Endodermal cell (in vitro differentiated cells): ENCODE data around the gene RBM17. TPM values are rescaled to one million over a fixed set of nuclear protein-coding genes. Genes with fewer than 3 reads are reported as not detected.
A peak's percentile ranks its signal among the peaks of the same experiment; 100 is the strongest.

ENCODE experiments used
- DNase-seq: peaks from one replicate; pipeline ENCODE4 v3.0.0-alpha.2; 2017
- H3K27ac ChIP-seq: 2 replicates; pipeline ENCODE4 v1.5.1; 2013; ENCODE audit warnings: mild to moderate bottlenecking, low read depth, low read length, moderate library complexity
- H3K27me3 ChIP-seq: 2 replicates; pipeline ENCODE4 v1.6.1; 2013; ENCODE audit warnings: mild to moderate bottlenecking, low read length, moderate library complexity; ENCODE audit not compliant: insufficient read depth, control insufficient read depth, poor library complexity, severe bottlenecking
- H3K36me3 ChIP-seq: 2 replicates; pipeline ENCODE4 v1.7.0; 2013; ENCODE audit warnings: mild to moderate bottlenecking, low read length, moderate library complexity; ENCODE audit not compliant: control insufficient read depth, insufficient read depth
- H3K4me1 ChIP-seq: one replicate; pipeline ENCODE4 v1.7.0; 2013; ENCODE audit warnings: low read length; ENCODE audit not compliant: control insufficient read depth, insufficient read depth
- H3K4me3 ChIP-seq: 2 replicates; pipeline ENCODE4 v1.5.1; 2013; ENCODE audit warnings: mild to moderate bottlenecking, low read length, moderate library complexity
- H3K9ac ChIP-seq: 2 replicates; pipeline ENCODE4 v1.6.1; 2013; ENCODE audit warnings: mild to moderate bottlenecking, low read length, moderate library complexity; ENCODE audit not compliant: poor library complexity, severe bottlenecking; ENCODE audit errors: extremely low read depth
- H3K9me3 ChIP-seq: 2 replicates; pipeline ENCODE4 v1.6.1; 2013; ENCODE audit warnings: mild to moderate bottlenecking, low read length, moderate library complexity; ENCODE audit not compliant: control insufficient read depth
- H3K27ac Mint-ChIP-seq: 2 replicates; pipeline ENCODE4 v1.8.0; 2020; ENCODE audit warnings: mixed read lengths
- H3K27me3 Mint-ChIP-seq: 2 replicates; pipeline ENCODE4 v1.8.0; 2021; ENCODE audit warnings: mild to moderate bottlenecking, mixed read lengths; ENCODE audit not compliant: insufficient read depth
- H3K36me3 Mint-ChIP-seq: 2 replicates; pipeline ENCODE4 v1.8.0; 2020; ENCODE audit warnings: low read depth, mixed read lengths
- H3K4me1 Mint-ChIP-seq: 2 replicates; pipeline ENCODE4 v1.8.0; 2020; ENCODE audit warnings: mixed read lengths
- H3K4me3 Mint-ChIP-seq: 2 replicates; pipeline ENCODE4 v1.8.0; 2020; ENCODE audit warnings: mild to moderate bottlenecking, moderate library complexity, mixed read lengths
- H3K9me3 Mint-ChIP-seq: 2 replicates; pipeline ENCODE4 v1.8.0; 2020; ENCODE audit warnings: mild to moderate bottlenecking, mixed read lengths
- WGBS, 2 experiments: methylation state at CpG; one replicate each; pipeline versions ENCODE4 v1.1.5 to v1.1.7; 2013; ENCODE audit warnings: missing lambda C conversion rate in 2 of 2, mixed read lengths in 1 of 2; ENCODE audit not compliant: insufficient coverage in 1 of 2, insufficient read length in 1 of 2; 5-methylcytosine and 5-hydroxymethylcytosine counted together
- total RNA-seq, 2 donors: library from RNA; stranded (reverse); fragmentation: NEBNext Ultra II Directional in 1 of 2; extraction: Animal tissue kit (Norgen Biotek cat#: 25700) in 1 of 2; gene quantifications; 2 replicates in 1 of 2; 3 replicates in 1 of 2; pipeline ENCODE4 v1.2.1, GENCODE V29; 2021
- TF ChIP-seq, protein P1 (sequence below): fragments of 200-600 bp; sonication (generic); conservative IDR thresholded peaks from 2 replicates; pipeline ENCODE4 v1.5.0; 2021; ENCODE audit warnings: antibody characterized with exemption, mild to moderate bottlenecking

The RBM17 gene
- total RNA-seq, 2 donors from 2014 or later = 123 to 139 TPM

- peak; percentile 23 for DNase-seq
- Histone ChIP-seq H3K4me1 (no peaks in the 10 kb centered on the region), H3K36me3 (no peaks in the 10 kb centered on the region), H3K9me3 (no peaks in the 10 kb centered on the region), H3K27ac (no peak overlapping the region), H3K9ac (no peak overlapping the region), H3K4me3 (no peak overlapping the region), H3K27me3 (no peaks in the 10 kb centered on the region)
- 81 to 95% methylated on average over 6 to 9 of the region's 9 CpGs for WGBS, 2 experiments
- Mint-ChIP-seq H3K4me1 (peaks cover 5% of the 10 kb centered on the region), H3K36me3 (no peaks in the 10 kb centered on the region), H3K27me3 (peaks cover 2% of the 10 kb centered on the region), H3K9me3 (no peaks in the 10 kb centered on the region), H3K27ac (no peak overlapping the region), H3K4me3 (no peak overlapping the region)
- TF ChIP-seq, protein P1, sequence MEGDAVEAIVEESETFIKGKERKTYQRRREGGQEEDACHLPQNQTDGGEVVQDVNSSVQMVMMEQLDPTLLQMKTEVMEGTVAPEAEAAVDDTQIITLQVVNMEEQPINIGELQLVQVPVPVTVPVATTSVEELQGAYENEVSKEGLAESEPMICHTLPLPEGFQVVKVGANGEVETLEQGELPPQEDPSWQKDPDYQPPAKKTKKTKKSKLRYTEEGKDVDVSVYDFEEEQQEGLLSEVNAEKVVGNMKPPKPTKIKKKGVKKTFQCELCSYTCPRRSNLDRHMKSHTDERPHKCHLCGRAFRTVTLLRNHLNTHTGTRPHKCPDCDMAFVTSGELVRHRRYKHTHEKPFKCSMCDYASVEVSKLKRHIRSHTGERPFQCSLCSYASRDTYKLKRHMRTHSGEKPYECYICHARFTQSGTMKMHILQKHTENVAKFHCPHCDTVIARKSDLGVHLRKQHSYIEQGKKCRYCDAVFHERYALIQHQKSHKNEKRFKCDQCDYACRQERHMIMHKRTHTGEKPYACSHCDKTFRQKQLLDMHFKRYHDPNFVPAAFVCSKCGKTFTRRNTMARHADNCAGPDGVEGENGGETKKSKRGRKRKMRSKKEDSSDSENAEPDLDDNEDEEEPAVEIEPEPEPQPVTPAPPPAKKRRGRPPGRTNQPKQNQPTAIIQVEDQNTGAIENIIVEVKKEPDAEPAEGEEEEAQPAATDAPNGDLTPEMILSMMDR = no peak
Observed at GRCh38 chr10:6045878-6046772, 42.7 kb upstream of the RBM17 start.

DNA sequence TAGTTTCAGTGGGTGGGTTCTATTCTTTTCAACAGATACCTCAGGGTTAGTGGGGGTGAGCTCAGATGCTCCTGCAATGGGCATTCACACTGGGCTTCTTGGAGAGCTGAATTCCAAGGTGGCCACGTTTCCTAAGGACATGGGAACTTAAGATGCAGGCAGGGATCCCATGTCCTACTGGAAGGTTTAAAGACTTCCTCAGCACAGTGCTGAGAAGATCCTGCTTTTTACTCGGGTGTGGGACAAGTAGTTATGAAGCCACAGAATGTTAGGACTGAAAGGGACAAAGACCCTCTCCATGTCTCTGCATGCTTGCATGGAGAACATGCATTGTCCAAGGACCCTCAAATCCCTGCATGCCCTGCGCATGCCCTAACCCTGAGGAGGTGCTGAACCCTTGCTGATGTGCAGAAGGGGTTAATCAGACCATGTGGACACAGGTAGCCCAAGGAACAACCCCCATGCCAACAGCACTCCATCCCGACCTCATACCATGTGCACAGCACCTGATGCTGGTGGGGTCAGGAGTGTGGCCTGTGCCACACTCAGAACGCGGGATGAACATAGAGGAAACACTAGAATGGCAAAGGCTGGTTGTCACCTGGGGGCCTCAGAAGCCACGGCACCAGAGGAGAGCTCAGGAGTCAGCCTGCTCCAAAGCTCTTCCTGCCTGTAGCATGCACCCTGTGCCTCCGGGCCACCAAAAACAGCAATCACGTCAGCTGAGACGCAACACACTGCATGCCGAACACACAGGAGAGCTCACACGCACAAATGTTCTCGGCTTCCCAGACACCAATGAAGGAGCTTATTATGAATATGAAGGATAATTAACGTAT lies 41.8 kb upstream of the RBM17 start:
- no peaks in the 10 kb centered on the region for H3K27me3 ChIP-seq
- no peak overlapping the region for H3K4me3 ChIP-seq
- Mint-ChIP-seq H3K4me1 (peaks cover 5% of the 10 kb centered on the region), H3K9me3 (no peaks in the 10 kb centered on the region), H3K27ac (no peak overlapping the region), H3K27me3 (peaks cover 2% of the 10 kb centered on the region), H3K4me3 (no peak overlapping the region), H3K36me3 (no peaks in the 10 kb centered on the region)
- no peak overlapping the region for H3K9ac ChIP-seq
- TF ChIP-seq, protein P1 = no peak
- WGBS, 2 experiments = 92 to 93% methylated on average over 10 to 13 of the region's 14 CpGs
- no peaks in the 10 kb centered on the region for H3K4me1 ChIP-seq
- no peak overlapping the region for H3K27ac ChIP-seq
- H3K36me3 ChIP-seq = no peaks in the 10 kb centered on the region
- peak; percentile 27 for DNase-seq
- no peaks in the 10 kb centered on the region for H3K9me3 ChIP-seq

GRCh38 chr10:6047847-6048246 lies 41.0 kb upstream of the RBM17 start:
- Histone ChIP-seq H3K4me3 (no peak overlapping the region), H3K9me3 (no peaks in the 10 kb centered on the region), H3K9ac (no peak overlapping the region), H3K27me3 (no peaks in the 10 kb centered on the region), H3K36me3 (no peaks in the 10 kb centered on the region), H3K27ac (no peak overlapping the region), H3K4me1 (no peaks in the 10 kb centered on the region)
- no peaks in the 10 kb centered on the region for H3K36me3 Mint-ChIP-seq
- TF ChIP-seq, protein P1 = no peak
- H3K27me3 Mint-ChIP-seq = peaks cover 2% of the 10 kb centered on the region
- WGBS, 2 experiments = 86 to 91% methylated on average over 1 to 7 of the region's 7 CpGs
- H3K9me3 Mint-ChIP-seq = no peaks in the 10 kb centered on the region
- peaks cover 5% of the 10 kb centered on the region for H3K4me1 Mint-ChIP-seq
- peak; percentile 30 for DNase-seq
- H3K27ac Mint-ChIP-seq = no peak overlapping the region
- H3K4me3 Mint-ChIP-seq = no peak overlapping the region
